Keratinocyte (primary cell): ENCODE data around the gene SYS1.

Experiments
- EZH2 ChIP-seq: IDR thresholded peaks from one replicate; pipeline ENCODE4 v1.6.1; 2012; ENCODE audit warnings: inconsistent platforms, mild to moderate bottlenecking, low read length, moderate library complexity
- TF ChIP-seq, protein P1 (sequence below), 3 experiments: IDR thresholded peaks in 1 of 3; conservative IDR thresholded peaks in 1 of 3; optimal IDR thresholded peaks in 1 of 3; 2 replicates in 2 of 3; 3 replicates in 1 of 3; pipeline versions ENCODE3 to v1.5.1; 2011; ENCODE audit warnings: low read length in 3 of 3, mild to moderate bottlenecking in 3 of 3, moderate library complexity in 2 of 3, control low read depth in 1 of 3, inconsistent platforms in 1 of 3; ENCODE audit not compliant: insufficient read depth in 2 of 3; ENCODE audit errors: extremely low read depth in 1 of 3

DNA sequence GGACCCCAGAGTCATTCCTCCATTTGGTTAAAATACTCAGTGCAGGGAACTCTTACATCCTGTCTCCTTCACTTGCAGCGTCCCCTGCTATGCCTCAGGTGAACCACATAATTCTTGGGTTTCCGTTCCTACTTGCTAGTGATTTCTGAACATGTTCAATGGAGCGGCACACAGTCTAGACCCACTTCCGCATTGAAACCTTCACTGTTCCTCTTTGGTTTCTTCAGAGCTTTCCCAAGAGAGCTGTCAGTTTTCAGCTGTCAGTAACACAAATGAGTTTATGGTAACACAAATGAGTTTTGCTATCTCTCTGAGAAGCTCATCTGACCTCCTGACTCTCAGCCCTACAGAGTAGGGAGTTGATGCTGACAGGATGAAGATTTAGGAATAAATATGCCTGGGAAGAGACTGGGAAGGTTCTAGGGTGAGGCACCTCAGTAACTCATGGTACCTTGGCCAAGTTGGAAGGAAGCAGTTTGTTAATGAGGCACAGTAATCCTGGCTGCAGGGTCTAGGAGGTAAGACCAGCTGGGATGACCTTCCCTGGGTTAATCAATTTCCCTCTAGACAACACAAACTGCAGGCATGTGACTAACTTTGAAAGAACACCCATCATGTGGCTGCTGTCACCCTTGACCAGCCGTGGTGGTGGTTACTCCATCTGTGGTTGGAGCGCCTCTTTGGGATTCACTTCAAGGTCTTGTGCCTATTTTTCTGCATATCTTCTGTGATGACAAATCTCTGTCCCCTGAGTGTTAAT is 5.4 kb downstream of the SYS1 start:
- TF ChIP-seq, protein P1, sequence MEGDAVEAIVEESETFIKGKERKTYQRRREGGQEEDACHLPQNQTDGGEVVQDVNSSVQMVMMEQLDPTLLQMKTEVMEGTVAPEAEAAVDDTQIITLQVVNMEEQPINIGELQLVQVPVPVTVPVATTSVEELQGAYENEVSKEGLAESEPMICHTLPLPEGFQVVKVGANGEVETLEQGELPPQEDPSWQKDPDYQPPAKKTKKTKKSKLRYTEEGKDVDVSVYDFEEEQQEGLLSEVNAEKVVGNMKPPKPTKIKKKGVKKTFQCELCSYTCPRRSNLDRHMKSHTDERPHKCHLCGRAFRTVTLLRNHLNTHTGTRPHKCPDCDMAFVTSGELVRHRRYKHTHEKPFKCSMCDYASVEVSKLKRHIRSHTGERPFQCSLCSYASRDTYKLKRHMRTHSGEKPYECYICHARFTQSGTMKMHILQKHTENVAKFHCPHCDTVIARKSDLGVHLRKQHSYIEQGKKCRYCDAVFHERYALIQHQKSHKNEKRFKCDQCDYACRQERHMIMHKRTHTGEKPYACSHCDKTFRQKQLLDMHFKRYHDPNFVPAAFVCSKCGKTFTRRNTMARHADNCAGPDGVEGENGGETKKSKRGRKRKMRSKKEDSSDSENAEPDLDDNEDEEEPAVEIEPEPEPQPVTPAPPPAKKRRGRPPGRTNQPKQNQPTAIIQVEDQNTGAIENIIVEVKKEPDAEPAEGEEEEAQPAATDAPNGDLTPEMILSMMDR (optimal IDR thresholded peaks at IDR 0.05 in 1 of 3, IDR thresholded peaks at IDR 0.05 in 1 of 3, conservative IDR thresholded peaks at IDR 0.05 in 1 of 3; ENCODE audit: extremely low read depth in 1 of 3, insufficient read depth in 2 of 3, low read length in 3 of 3) = no peak
- TF ChIP-seq EZH2 = no peak
